22Rv1 (cell line): Measurements from ENCODE around the gene NME3.
"Not testable (repeated sequence)": the region's sequence is repeated elsewhere in the genome, so short reads cannot be mapped to it uniquely, and the experiment has no call there.

Experiments
- H3K27ac ChIP-seq: fragments of 450-650 bp; 2 replicates; pipeline ENCODE4 v1.5.1; 2017
- CTCF ChIP-seq: fragments of 450-650 bp; IDR thresholded peaks from 2 replicates; pipeline ENCODE4 v1.5.1; 2017; ENCODE audit warnings: mild to moderate bottlenecking
- ZFX ChIP-seq: fragments of 450-650 bp; IDR thresholded peaks from 2 replicates; pipeline ENCODE4 v1.6.1; 2017; ENCODE audit warnings: antibody characterized with exemption, borderline replicate concordance

The NME3 gene

GRCh38 chr16:1809281-1809801, 38.0 kb upstream of the NME3 start:
- TF ChIP-seq CTCF (peak; percentile 33), ZFX (no peak)
- H3K27ac ChIP-seq, result no peak overlapping the region

GRCh38 chr16:1808691-1809090, 37.3 kb upstream of the NME3 start:
- no peak overlapping the region for H3K27ac ChIP-seq
- TF ChIP-seq ZFX (no peak), CTCF (no peak)

- TF ChIP-seq ZFX (no peak), CTCF (no peak)
- H3K27ac ChIP-seq, result no peak overlapping the region
Measured at GRCh38 chr16:1807626-1808025, 36.3 kb upstream of the NME3 start.

- TF ChIP-seq ZFX (no peak), CTCF (no peak)
- H3K27ac ChIP-seq, result no peak overlapping the region
Measured at GRCh38 chr16:1800701-1801100, 29.4 kb upstream of the NME3 start.

- H3K27ac ChIP-seq, result not testable (repeated sequence)
Measured at GRCh38 chr16:1799263-1799662, 27.9 kb upstream of the NME3 start.

- no peak overlapping the region for H3K27ac ChIP-seq
- TF ChIP-seq ZFX (no peak), CTCF (no peak)
Measured at GRCh38 chr16:1794908-1795666, 23.7 kb upstream of the NME3 start.

GRCh38 chr16:1794221-1794871, 23.0 kb upstream of the NME3 start:
- no peak overlapping the region for H3K27ac ChIP-seq
- no peak for TF ChIP-seq CTCF
- TF ChIP-seq ZFX, result no peak
